GM12878 (cell line): ENCODE data around the gene LRRC55.

ENCODE experiments used
- POLR2AphosphoS5 ChIP-seq: IDR thresholded peaks from 2 replicates; pipeline ENCODE4 v1.6.1; 2011; ENCODE audit warnings: mild to moderate bottlenecking, low read length, inconsistent platforms
- REST ChIP-seq: IDR thresholded peaks from 2 replicates; pipeline ENCODE4 v1.6.1; 2012; ENCODE audit warnings: mild to moderate bottlenecking, low read depth, low read length
- SMAD1 ChIP-seq: fragments of 450-650 bp; IDR thresholded peaks from 2 replicates; pipeline ENCODE4 v1.6.1; 2018; ENCODE audit warnings: mild to moderate bottlenecking, low read depth; ENCODE audit not compliant: partially characterized antibody
- SP1 ChIP-seq: IDR thresholded peaks from one replicate; pipeline ENCODE4 v1.6.1; 2011; ENCODE audit warnings: low read depth, low read length
- SUPT20H ChIP-seq: IDR thresholded peaks from 2 replicates; pipeline ENCODE4 v1.6.1; 2011; ENCODE audit warnings: low read depth, mild to moderate bottlenecking, low read length, moderate library complexity, borderline replicate concordance; ENCODE audit not compliant: control insufficient read depth
- ZNF274 ChIP-seq: IDR thresholded peaks from one replicate; pipeline ENCODE4 v1.8.0; 2011; ENCODE audit not compliant: insufficient read length, insufficient read depth
- TF ChIP-seq, protein P1 (sequence below): IDR thresholded peaks from 2 replicates; pipeline ENCODE4 v1.6.1; 2012; ENCODE audit warnings: improper control_type of control experiment, low read depth, low read length; ENCODE audit not compliant: insufficient replicate concordance

GRCh38 chr11:57143459-57143858 is 38.3 kb upstream of the LRRC55 start:
- no peak for TF ChIP-seq ZNF274
- no peak for TF ChIP-seq REST
- TF ChIP-seq SP1 = no peak
- TF ChIP-seq, protein P1, sequence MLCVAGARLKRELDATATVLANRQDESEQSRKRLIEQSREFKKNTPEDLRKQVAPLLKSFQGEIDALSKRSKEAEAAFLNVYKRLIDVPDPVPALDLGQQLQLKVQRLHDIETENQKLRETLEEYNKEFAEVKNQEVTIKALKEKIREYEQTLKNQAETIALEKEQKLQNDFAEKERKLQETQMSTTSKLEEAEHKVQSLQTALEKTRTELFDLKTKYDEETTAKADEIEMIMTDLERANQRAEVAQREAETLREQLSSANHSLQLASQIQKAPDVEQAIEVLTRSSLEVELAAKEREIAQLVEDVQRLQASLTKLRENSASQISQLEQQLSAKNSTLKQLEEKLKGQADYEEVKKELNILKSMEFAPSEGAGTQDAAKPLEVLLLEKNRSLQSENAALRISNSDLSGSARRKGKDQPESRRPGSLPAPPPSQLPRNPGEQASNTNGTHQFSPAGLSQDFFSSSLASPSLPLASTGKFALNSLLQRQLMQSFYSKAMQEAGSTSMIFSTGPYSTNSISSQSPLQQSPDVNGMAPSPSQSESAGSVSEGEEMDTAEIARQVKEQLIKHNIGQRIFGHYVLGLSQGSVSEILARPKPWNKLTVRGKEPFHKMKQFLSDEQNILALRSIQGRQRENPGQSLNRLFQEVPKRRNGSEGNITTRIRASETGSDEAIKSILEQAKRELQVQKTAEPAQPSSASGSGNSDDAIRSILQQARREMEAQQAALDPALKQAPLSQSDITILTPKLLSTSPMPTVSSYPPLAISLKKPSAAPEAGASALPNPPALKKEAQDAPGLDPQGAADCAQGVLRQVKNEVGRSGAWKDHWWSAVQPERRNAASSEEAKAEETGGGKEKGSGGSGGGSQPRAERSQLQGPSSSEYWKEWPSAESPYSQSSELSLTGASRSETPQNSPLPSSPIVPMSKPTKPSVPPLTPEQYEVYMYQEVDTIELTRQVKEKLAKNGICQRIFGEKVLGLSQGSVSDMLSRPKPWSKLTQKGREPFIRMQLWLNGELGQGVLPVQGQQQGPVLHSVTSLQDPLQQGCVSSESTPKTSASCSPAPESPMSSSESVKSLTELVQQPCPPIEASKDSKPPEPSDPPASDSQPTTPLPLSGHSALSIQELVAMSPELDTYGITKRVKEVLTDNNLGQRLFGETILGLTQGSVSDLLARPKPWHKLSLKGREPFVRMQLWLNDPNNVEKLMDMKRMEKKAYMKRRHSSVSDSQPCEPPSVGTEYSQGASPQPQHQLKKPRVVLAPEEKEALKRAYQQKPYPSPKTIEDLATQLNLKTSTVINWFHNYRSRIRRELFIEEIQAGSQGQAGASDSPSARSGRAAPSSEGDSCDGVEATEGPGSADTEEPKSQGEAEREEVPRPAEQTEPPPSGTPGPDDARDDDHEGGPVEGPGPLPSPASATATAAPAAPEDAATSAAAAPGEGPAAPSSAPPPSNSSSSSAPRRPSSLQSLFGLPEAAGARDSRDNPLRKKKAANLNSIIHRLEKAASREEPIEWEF = no peak
- TF ChIP-seq SMAD1 = no peak
- TF ChIP-seq SUPT20H = no peak
- no peak for TF ChIP-seq POLR2AphosphoS5
